Testis (tissue), 2 donors: Measurements from ENCODE around the gene DELE1.

Source experiments
- CTCF ChIP-seq, 3 experiments: fragments of 450-650 bp in 2 of 3; fragments of 200-600 bp in 1 of 3; sonication (generic) in 1 of 3; IDR thresholded peaks; one replicate each; pipeline ENCODE4 v1.5.1; 2016 to 2019; ENCODE audit warnings: antibody characterized with exemption in 3 of 3, mild to moderate bottlenecking in 2 of 3, moderate library complexity in 1 of 3
- POLR2A ChIP-seq: fragments of 450-650 bp; IDR thresholded peaks from one replicate; pipeline ENCODE4 v1.6.1; 2017; ENCODE audit warnings: antibody characterized with exemption, mild to moderate bottlenecking, moderate library complexity

- no peak for TF ChIP-seq POLR2A
- TF ChIP-seq CTCF (IDR thresholded peaks at IDR 0.05): no peak
Measured at GRCh38 chr5:141883892-141884318, 39.8 kb upstream of the DELE1 start.
